Measurements from ENCODE around the gene STK36. TPM values are rescaled to one million over a fixed set of nuclear protein-coding genes. Genes with fewer than 3 reads are reported as not detected.

Gene STK36
- total and polyA plus RNA-seq, 2 donors (not counting 1 experiment from before 2014, with no cell fraction given), result 29.0 to 42.9 TPM

DNA sequence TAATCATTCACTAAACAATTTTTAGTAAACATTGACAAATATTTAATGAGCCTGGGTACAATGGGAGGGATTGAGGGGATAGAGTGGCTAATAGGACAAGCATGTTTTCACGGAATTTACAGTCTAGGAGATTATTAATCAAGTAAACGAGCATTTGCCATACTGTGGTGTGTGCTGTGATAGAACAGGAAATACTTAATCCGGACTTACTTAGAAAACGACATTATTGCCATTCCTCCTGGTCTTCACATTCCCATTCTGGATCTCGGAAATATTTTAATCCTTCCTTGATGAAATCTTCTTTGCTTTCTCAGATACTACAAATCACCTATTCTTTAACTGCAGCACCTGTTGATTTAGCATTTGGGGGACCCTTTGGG, 39.7 kb downstream of the STK36 start:
- H3K4me1 ChIP-seq (ENCODE audit: control insufficient read depth in 2 of 2, insufficient read depth in 2 of 2, low read length in 2 of 2), result peaks cover 18 to 21% of the 10 kb centered on the region in 2 donors
- H3K36me3 ChIP-seq (replicated peaks in 1 of 2; ENCODE audit: control extremely low read depth in 1 of 2, control insufficient read depth in 1 of 2, extremely low read depth in 1 of 2, insufficient read depth in 2 of 2, low read length in 1 of 2), result no peaks in the 10 kb centered on the region
- no peak for TF ChIP-seq EZH2 (IDR thresholded peaks at IDR 0.05; ENCODE audit: borderline replicate concordance, insufficient read depth, low read depth, low read length, poor library complexity, severe bottlenecking)
- TF ChIP-seq, protein P1, sequence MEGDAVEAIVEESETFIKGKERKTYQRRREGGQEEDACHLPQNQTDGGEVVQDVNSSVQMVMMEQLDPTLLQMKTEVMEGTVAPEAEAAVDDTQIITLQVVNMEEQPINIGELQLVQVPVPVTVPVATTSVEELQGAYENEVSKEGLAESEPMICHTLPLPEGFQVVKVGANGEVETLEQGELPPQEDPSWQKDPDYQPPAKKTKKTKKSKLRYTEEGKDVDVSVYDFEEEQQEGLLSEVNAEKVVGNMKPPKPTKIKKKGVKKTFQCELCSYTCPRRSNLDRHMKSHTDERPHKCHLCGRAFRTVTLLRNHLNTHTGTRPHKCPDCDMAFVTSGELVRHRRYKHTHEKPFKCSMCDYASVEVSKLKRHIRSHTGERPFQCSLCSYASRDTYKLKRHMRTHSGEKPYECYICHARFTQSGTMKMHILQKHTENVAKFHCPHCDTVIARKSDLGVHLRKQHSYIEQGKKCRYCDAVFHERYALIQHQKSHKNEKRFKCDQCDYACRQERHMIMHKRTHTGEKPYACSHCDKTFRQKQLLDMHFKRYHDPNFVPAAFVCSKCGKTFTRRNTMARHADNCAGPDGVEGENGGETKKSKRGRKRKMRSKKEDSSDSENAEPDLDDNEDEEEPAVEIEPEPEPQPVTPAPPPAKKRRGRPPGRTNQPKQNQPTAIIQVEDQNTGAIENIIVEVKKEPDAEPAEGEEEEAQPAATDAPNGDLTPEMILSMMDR (IDR thresholded peaks at IDR 0.05), result no peak
- H3K79me2 ChIP-seq (ENCODE audit: control insufficient read depth, insufficient read depth, low read length), result peaks cover 40% of the 10 kb centered on the region
- peak overlapping the region; percentile 94 for H3K4me2 ChIP-seq (replicated peaks; ENCODE audit: low read depth, low read length, poor library complexity, severe bottlenecking)
- H3K4me3 ChIP-seq (ENCODE audit: control extremely low read depth in 1 of 5, extremely low read depth in 1 of 5, insufficient read depth in 1 of 5, low read depth in 2 of 5, low read length in 4 of 5), result peak overlapping the region; percentile 71 to 94 (median 79)
- Mint-ChIP-seq H3K27ac (peak overlapping the region; percentile 90), H3K4me1 (peaks cover 26% of the 10 kb centered on the region), H3K9me3 (ENCODE audit: insufficient read depth) (no peaks in the 10 kb centered on the region), H3K4me3 (peak overlapping the region; percentile 95), H3K27me3 (peaks cover 3% of the 10 kb centered on the region)
- WGBS (ENCODE audit: insufficient coverage), result 13% methylated on average over 4 of the region's 5 CpGs
- intact Hi-C loops (cut with micrococcal nuclease), result loop anchor here (2.0 to 10.0 kb wide), 5 partner anchors 136 to 495 kb away; partner anchors contain the start of genes ARPC2 and NHEJ1
- H4K20me1 ChIP-seq (ENCODE audit: control insufficient read depth, insufficient read depth, low read length, poor library complexity, severe bottlenecking), result no peaks in the 10 kb centered on the region
- POLR2A ChIA-PET, result interaction anchor here (0.9 to 1.4 kb wide), 2 partner anchors 40 to 52 kb away, joined by 3 to 8 read pairs; partner anchors contain the start of genes BCS1L, RNF25, STK36 and ZNF142
- peaks cover 0 to 2% (median 0%) of the 10 kb centered on the region in 4 experiments for H3K27me3 ChIP-seq (replicated peaks in 1 of 4; ENCODE audit: control extremely low read depth in 1 of 4, control insufficient read depth in 3 of 4, insufficient read depth in 4 of 4, low read length in 3 of 4)
- peaks cover 0 to 7% (median 0%) of the 10 kb centered on the region in 3 donors for H3K9me3 ChIP-seq (ENCODE audit: control extremely low read depth in 1 of 3, control insufficient read depth in 2 of 3, insufficient read depth in 1 of 3, low read length in 2 of 3)
- DNase-seq (no peak), ATAC-seq (ENCODE audit: low read depth) (no peak)
- peak overlapping the region; percentile 64 to 96 for H3K27ac ChIP-seq (ENCODE audit: low read length in 2 of 2)
- CTCF ChIA-PET, result interaction anchor here (0.8 to 4.3 kb wide), 8 partner anchors 8 to 187 kb away, joined by 3 to 17 read pairs (median 6); partner anchors contain the start of genes BCS1L, RNF25, STK36 and WNT10A
- peak overlapping the region; percentile 89 for H3K9ac ChIP-seq (ENCODE audit: low read length)
- H2AFZ ChIP-seq (ENCODE audit: insufficient read depth, low read depth, low read length, poor library complexity, severe bottlenecking), result peak overlapping the region; percentile 98

- Histone ChIP-seq H3K36me3 (replicated peaks in 1 of 2; ENCODE audit: control extremely low read depth in 1 of 2, control insufficient read depth in 1 of 2, extremely low read depth in 1 of 2, insufficient read depth in 2 of 2, low read length in 1 of 2) (no peaks in the 10 kb centered on the region), H3K27me3 (replicated peaks in 1 of 4; ENCODE audit: control extremely low read depth in 1 of 4, control insufficient read depth in 3 of 4, insufficient read depth in 4 of 4, low read length in 3 of 4) (no peaks in the 10 kb centered on the region), H3K79me2 (ENCODE audit: control insufficient read depth, insufficient read depth, low read length) (peaks cover 58% of the 10 kb centered on the region), H3K4me3 (ENCODE audit: control extremely low read depth in 1 of 5, extremely low read depth in 1 of 5, insufficient read depth in 1 of 5, low read depth in 2 of 5, low read length in 4 of 5) (no peak overlapping the region), H3K4me1 (ENCODE audit: control insufficient read depth in 2 of 2, insufficient read depth in 2 of 2, low read length in 2 of 2) (peaks cover 18 to 21% of the 10 kb centered on the region in 2 donors), H3K27ac (ENCODE audit: low read length in 2 of 2) (peak overlapping the region in 1 of 2 donors; percentile 8), H2AFZ (ENCODE audit: insufficient read depth, low read depth, low read length, poor library complexity, severe bottlenecking) (no peak overlapping the region), H3K9me3 (ENCODE audit: control extremely low read depth in 1 of 3, control insufficient read depth in 2 of 3, insufficient read depth in 1 of 3, low read length in 2 of 3) (peaks cover 0 to 7% (median 0%) of the 10 kb centered on the region in 3 donors), H4K20me1 (ENCODE audit: control insufficient read depth, insufficient read depth, low read length, poor library complexity, severe bottlenecking) (no peaks in the 10 kb centered on the region), H3K4me2 (replicated peaks; ENCODE audit: low read depth, low read length, poor library complexity, severe bottlenecking) (no peak overlapping the region), H3K9ac (ENCODE audit: low read length) (no peak overlapping the region)
- Mint-ChIP-seq H3K4me1 (peaks cover 26% of the 10 kb centered on the region), H3K4me3 (no peak overlapping the region), H3K9me3 (ENCODE audit: insufficient read depth) (no peaks in the 10 kb centered on the region), H3K27ac (peak overlapping the region; percentile 18), H3K27me3 (no peaks in the 10 kb centered on the region)
- no peak for ATAC-seq (ENCODE audit: low read depth)
- TF ChIP-seq, protein P1 (IDR thresholded peaks at IDR 0.05), result no peak
- no peak for TF ChIP-seq EZH2 (IDR thresholded peaks at IDR 0.05; ENCODE audit: borderline replicate concordance, insufficient read depth, low read depth, low read length, poor library complexity, severe bottlenecking)
- ChIA-PET CTCF (interaction anchor here (1.0 to 1.3 kb wide), 2 partner anchors 134 to 186 kb away, joined by 3 to 4 read pairs; no protein-coding TSS in a partner anchor), POLR2A (no interaction called here)
- intact Hi-C loops (cut with micrococcal nuclease), result loop anchor here (5.0 to 10.0 kb wide), 3 partner anchors 133 to 183 kb away; no protein-coding TSS in a partner anchor
- WGBS (ENCODE audit: insufficient coverage), result 89% methylated on average over 2 of the region's 2 CpGs
- DNase-seq, result no peak
These were observed 42.0 kb downstream of the STK36 start for GRCh38 chr2:218713922-218714321.

Data from B cell (primary cell).